HG03108 (cell line): ENCODE results near the gene CYP11A1.

Source experiments
- ATAC-seq: cut with Tn5 transposase; IDR thresholded peaks from one replicate; pipeline ENCODE4 v1.9.1; 2021; ENCODE audit warnings: moderate library complexity; ENCODE audit not compliant: unreplicated experiment

Gene CYP11A1

GRCh38 chr15:74305687-74306086 is 61.8 kb downstream of the CYP11A1 start:
- no peak for ATAC-seq

GRCh38 chr15:74304431-74304830 is 63.0 kb downstream of the CYP11A1 start:
- ATAC-seq = no peak

- ATAC-seq = no peak
Measured at GRCh38 chr15:74303741-74304309, 63.6 kb downstream of the CYP11A1 start.

GRCh38 chr15:74302821-74303359 is 64.6 kb downstream of the CYP11A1 start:
- ATAC-seq = no peak

GRCh38 chr15:74301583-74302361 is 65.7 kb downstream of the CYP11A1 start:
- ATAC-seq = no peak

- no peak for ATAC-seq
Measured at GRCh38 chr15:74300057-74300795, 67.2 kb downstream of the CYP11A1 start.

- ATAC-seq = no peak
Measured at GRCh38 chr15:74297887-74298286, 69.6 kb downstream of the CYP11A1 start.

- no peak for ATAC-seq
Measured at GRCh38 chr15:74295800-74296199, 71.6 kb downstream of the CYP11A1 start.

GRCh38 chr15:74294010-74294409 is 73.4 kb downstream of the CYP11A1 start:
- no peak for ATAC-seq

- no peak for ATAC-seq
Measured at GRCh38 chr15:74293021-74293810, 74.2 kb downstream of the CYP11A1 start.

GRCh38 chr15:74291101-74292071 is 76.1 kb downstream of the CYP11A1 start:
- no peak for ATAC-seq

- ATAC-seq = no peak
Measured at GRCh38 chr15:74290645-74291044, 76.8 kb downstream of the CYP11A1 start.

GRCh38 chr15:74289671-74290070 is 77.8 kb downstream of the CYP11A1 start:
- no peak for ATAC-seq
